Hypothalamus (tissue), 51 donors: Measurements from ENCODE around the gene LRBA.
A peak's percentile ranks its signal among the peaks of the same experiment; 100 is the strongest.

Experiments
- DNase-seq, 51 donors: peaks; one replicate each; lab custom pipeline; 2025; lab: John Stamatoyannopoulos, UW

The LRBA gene

GRCh38 chr4:150310159-150310895, 704.8 kb downstream of the LRBA start:
- DNase-seq = no peak

GRCh38 chr4:150308824-150309472, 706.1 kb downstream of the LRBA start:
- no peak for DNase-seq

GRCh38 chr4:150306719-150307118, 708.4 kb downstream of the LRBA start:
- no peak for DNase-seq

GRCh38 chr4:150305995-150306394, 709.1 kb downstream of the LRBA start:
- no peak for DNase-seq

DNA sequence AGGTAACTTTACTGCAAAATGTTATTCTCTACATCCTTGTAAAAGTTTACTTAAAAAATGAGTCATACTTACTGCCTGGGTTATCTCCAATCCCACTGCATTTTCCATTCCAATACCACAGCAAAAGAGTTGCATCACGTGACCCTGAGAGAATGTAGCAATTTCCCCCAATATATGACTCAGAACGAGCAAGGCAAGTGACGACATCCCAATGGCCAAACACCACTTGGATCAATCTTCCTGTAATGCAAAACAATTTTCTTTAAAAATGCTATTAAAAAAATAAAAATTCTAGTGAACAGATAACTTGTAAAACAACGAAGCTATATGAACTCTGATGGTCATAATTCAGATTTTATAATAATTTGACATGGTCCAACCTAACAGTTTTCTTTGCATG, 712.5 kb downstream of the LRBA start:
- no peak for DNase-seq

DNA sequence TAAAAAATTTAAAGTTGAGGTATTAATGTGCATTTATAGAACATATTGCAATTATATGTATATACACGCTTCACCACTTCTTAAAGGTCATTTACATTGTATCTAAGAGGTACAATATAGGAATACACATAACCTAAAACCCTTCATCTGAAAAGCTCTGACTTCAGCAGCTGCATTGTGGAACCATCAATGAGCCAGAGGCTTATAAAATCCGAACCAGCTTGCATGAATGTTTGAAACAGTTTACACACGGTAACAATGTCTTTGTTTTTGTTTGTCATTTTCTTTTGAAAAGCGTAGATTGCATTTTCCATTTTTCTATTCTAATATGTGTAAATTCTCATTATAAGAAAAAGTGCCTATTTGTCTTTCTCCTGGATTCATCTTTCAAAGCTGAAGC, 715.3 kb downstream of the LRBA start:
- no peak for DNase-seq

DNA sequence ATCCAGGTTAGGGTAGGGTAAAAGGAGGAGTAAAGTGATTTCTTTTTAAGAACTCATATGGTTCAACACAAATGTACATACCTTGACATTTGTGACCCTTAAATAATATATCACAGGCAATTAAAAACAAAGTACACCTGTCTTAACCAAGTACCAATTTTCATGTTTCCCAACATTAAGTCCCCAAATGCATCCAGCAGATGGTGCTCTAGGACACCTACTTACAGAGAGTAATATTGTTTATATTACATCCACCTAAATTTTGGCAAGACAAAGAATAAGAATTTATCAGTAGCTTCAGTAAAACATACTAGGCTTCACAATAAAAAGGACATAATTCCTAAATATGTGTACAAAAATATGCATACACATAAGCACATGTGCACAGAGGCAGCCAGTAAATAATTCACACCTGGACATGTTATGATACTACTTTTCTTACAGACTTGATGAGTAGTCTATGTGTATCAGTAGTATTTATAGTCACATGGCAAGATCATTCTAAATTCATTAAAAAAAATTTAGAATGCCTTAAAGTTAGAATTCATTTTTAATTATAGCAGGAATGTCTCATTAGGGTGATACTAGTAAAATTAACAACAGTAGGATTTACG, 717.1 kb downstream of the LRBA start:
- DNase-seq = peak in 9 of 51 donors; percentile 2 to 51 (median 10)

DNA sequence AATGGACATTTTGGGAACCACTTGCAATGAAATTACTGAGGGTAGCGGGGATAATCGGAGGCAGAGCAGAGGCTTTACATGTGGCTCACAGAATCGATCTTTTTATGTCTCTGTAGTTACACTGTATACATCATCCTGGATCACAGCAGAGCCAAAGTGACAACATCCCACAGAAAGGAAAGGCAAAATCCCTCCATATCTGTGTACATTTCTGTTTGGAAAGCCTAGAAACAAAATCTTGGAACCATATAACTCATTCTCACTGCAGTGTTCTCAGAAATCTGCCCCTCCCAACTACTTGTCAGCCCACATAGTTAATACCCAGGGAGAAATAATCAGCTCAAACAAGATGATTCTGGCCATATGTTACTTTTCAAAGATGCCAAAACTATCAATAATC, 725.2 kb downstream of the LRBA start:
- no peak for DNase-seq

DNA sequence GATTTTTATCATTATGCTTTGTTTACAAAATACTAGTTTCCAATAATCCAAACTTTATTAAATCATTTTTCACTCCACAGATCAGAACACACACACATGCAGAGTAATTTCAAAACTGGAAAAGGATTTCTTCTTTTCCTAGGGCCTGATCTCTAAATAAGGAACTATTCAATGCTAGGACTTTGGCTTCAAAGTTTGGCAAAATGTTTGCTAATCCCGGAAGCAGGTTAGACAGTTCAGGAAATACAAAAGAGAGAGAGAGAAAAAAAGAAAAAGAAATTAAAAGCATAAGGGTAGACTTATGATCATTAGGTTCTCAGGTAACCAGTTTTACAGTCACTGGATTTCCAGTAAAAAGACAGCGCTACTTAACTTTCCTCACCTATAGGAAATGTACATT, 725.9 kb downstream of the LRBA start:
- no peak for DNase-seq

DNA sequence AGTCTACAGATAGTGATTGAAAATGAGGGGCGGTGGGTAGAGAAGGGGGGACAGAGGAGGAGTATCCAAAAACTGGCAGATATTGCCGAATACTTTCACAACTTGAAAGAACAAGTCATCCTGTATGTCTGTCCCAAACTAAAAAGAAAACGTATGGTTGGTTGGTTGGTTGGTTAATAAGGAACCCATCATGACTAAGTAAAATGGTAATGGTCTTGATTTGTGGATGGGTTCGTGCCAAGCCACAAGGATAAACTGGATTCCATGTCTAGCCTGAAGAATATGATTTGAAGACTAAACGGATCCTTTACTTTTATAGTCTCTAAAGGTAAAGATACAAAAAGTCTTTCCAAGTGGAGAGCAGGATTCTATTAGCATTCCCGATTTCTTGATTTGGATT, 728.4 kb downstream of the LRBA start:
- DNase-seq = no peak

GRCh38 chr4:150283689-150284088, 731.4 kb downstream of the LRBA start:
- no peak for DNase-seq

DNA sequence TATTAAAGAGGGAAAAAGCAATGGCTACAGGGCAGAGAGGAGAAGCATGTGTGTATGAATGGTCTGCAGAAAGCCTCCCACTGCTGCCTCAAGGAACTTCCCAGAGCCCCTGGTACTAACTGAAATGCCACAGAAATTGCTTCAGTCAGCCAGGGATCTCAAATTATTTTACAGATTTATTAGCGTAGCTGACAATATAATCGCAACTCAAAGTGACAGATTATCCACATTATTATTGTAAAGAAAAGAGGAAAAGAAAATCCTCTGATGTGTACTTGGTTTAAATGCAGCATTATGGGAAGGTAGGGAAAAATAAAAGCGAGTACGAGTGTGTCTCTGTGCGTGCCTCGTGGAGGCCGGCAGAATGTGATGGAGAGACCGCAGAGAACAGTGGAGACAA, 734.1 kb downstream of the LRBA start:
- no peak for DNase-seq

DNA sequence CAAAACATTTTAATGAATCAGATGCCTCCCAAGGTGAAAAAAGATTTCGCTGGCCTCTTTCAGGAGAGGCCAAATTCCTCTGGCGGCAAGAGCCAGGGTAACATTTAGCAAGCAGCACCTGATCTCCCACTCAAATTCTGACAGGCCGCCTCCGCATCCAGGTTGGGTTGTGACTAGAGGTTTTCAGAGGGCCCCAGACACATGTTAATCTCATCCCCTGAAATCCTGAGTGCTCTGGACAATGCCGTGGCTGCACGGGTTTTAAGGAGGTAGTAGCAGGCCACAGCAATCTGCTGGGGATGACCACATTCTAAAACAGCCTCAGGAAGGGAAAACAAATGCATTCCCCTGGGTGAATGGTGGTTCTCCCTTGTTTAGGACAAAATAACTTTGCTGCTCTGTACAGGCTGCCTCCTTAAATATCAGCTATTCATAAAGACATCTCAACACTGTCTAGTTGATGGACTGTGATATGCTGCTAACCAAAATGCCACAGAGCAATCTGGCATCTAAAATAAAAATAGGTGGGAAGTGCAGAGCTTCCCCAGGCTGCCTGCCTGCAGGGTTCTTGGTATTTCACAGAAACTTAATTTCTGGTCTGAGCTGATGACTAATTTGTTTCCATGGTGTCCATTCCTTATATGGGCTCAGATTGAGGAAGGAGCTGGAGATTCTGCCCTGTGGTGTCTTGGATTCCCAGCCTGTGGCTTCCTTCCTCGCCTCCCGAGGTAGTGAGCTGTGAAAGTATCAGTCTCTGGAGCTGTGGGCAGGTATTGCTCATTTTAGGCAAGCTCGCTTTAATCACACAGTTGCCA, 734.8 kb downstream of the LRBA start:
- DNase-seq = peak in 1 of 51 donors; percentile 57

- peak in 3 of 51 donors; percentile 18 to 37 (median 27) for DNase-seq
These were observed 736.9 kb downstream of the LRBA start for GRCh38 chr4:150278206-150278605.

DNA sequence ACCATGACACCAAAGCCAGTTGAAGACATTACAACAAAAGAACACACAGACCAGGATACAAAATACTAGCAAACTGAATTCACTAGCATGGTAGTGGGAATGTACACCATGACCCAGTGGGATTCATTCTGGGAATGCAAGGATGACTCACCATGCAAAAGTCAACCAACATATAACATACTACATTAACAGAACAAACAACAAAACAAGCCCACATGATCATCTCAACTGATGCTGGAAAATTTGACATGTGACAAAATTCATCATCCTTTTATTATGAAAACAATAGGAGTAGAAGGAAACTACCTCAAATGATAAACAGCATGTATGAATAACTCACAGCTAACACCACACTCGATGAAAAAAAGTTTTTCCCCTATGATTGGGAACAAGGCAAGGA, 746.6 kb downstream of the LRBA start:
- no peak for DNase-seq

GRCh38 chr4:150265806-150266205, 749.3 kb downstream of the LRBA start:
- no peak for DNase-seq

DNA sequence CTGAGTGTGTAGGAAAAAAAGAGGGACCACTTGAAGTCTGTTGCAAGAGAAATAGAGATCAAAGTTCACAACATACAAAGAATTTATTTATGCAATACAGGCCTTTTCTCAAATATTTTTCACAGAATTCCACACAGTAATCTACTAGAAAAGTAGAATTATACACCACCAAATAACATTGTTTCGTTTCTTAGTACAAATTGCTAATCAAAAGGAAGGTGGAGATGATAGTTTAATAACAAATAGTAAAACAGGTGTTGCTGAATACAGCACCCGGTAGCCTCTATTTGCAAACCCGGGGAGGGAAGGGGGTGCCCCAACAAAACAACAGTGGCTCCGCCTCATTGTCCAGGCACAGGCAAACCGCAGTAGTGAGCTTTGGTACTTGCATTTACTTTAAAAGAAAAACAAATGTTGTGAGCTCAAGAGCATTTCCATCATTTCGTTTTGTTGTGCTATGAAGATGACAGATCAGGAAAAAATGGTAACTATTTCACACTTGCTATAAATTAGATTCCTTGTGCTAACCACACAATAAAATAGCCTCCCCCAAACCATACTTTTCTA, 750.4 kb downstream of the LRBA start:
- no peak for DNase-seq

DNA sequence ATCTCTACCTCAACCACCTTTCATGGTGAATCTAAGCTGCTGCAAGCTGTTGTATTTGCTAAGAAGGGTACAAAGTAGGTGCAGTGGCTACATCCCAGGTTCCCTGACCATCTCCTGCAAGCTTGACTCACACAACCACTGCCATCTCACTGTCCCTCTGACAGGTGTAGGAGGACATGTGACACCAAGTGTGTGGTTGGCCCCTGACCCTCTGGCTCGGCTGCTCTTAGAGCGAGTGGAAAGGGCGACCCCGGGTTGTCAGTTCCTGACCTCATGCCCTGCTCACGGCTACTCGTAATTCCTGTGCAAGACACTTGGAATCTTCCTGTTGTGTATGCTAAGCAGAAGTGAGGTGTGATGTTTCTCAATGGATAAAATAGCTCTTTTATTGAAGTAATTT, 752.5 kb downstream of the LRBA start:
- DNase-seq = no peak

DNA sequence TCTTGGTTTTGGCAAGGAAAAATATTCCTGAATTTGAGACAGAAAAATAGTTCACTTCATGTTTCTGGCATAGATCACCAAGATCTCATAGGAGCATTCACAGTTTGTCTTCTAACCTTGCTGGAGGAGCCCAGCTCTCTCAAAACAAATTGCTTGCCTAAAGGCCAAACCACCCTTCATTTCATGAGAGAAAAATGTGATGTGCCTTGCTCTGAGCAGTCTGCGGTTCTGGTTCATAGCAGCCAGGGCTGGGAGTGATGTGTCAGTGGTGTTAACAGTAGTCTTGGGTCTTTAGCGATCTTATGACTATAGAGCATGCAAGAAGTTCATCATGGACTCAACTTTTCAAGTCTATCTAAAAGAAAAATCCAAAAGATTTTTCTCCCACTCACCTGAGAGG, 753.5 kb downstream of the LRBA start:
- DNase-seq = no peak

- DNase-seq = no peak
These were observed 755.1 kb downstream of the LRBA start for GRCh38 chr4:150259861-150260567.
